HepG2 (cell line): ENCODE data around the gene CENPE. TPM values are rescaled to one million over a fixed set of nuclear protein-coding genes. Genes with fewer than 3 reads are reported as not detected.
A peak's percentile ranks its signal among the peaks of the same experiment; 100 is the strongest.

Experiments used
- MAFK ChIP-seq, 2 experiments: IDR thresholded peaks in 1 of 2; conservative IDR thresholded peaks in 1 of 2; 2 replicates each; pipeline ENCODE4 v1.6.1; 2011; ENCODE audit warnings: improper control_type of control experiment in 2 of 2, low read length in 2 of 2
- MLLT10 ChIP-seq: sonication (generic); formaldehyde crosslinking; IDR thresholded peaks from 2 replicates; pipeline ENCODE4 v1.4.0; 2020; ENCODE audit warnings: missing genetic modification reagents
- SCMH1 ChIP-seq: sonication (generic); formaldehyde crosslinking; IDR thresholded peaks from 2 replicates; pipeline ENCODE4 v1.9.0; 2021; ENCODE audit warnings: missing genetic modification reagents, mild to moderate bottlenecking, borderline replicate concordance
- SIX4 ChIP-seq: sonication (generic); formaldehyde crosslinking; IDR thresholded peaks from 2 replicates; pipeline ENCODE4 v1.4.0; 2020; ENCODE audit warnings: missing genetic modification reagents
- SOX6 ChIP-seq, 2 experiments: fragments of 450-650 bp in 1 of 2; sonication (generic) in 1 of 2; formaldehyde crosslinking in 1 of 2; IDR thresholded peaks; 2 replicates each; pipeline versions ENCODE4 v1.4.0 to v1.6.1; 2017 to 2020; ENCODE audit warnings: antibody characterized with exemption in 1 of 2, mild to moderate bottlenecking in 1 of 2, missing genetic modification reagents in 1 of 2
- THAP11 ChIP-seq: IDR thresholded peaks from 2 replicates; pipeline ENCODE4 v1.6.1; 2016; ENCODE audit warnings: missing biosample characterization, missing genetic modification reagents
- TRIM24 ChIP-seq: sonication (generic); formaldehyde crosslinking; IDR thresholded peaks from 2 replicates; pipeline ENCODE4 v1.8.0; 2022; ENCODE audit warnings: mild to moderate bottlenecking, missing genetic modification reagents
- ZNF20 ChIP-seq: sonication (generic); formaldehyde crosslinking; IDR thresholded peaks from 2 replicates; pipeline ENCODE4 v1.4.0; 2020; ENCODE audit warnings: mild to moderate bottlenecking, moderate library complexity, missing genetic modification reagents
- ZNF234 ChIP-seq: sonication (generic); formaldehyde crosslinking; conservative IDR thresholded peaks from 2 replicates; pipeline ENCODE4 v1.5.1; 2020; ENCODE audit warnings: mild to moderate bottlenecking, missing genetic modification reagents
- ZNF253 ChIP-seq: sonication (generic); formaldehyde crosslinking; IDR thresholded peaks from 2 replicates; pipeline ENCODE4 v1.8.0; 2022; ENCODE audit warnings: mild to moderate bottlenecking, missing genetic modification reagents, borderline replicate concordance
- ZNF577 ChIP-seq: sonication (generic); formaldehyde crosslinking; IDR thresholded peaks from 2 replicates; pipeline ENCODE4 v1.4.0; 2020; ENCODE audit warnings: mild to moderate bottlenecking, low read depth, missing genetic modification reagents, borderline replicate concordance
- ZNF879 ChIP-seq: sonication (generic); formaldehyde crosslinking; IDR thresholded peaks from 2 replicates; pipeline ENCODE4 v1.8.1; 2023; ENCODE audit warnings: missing genetic modification reagents
- polyA plus RNA-seq, 8 experiments: library from polyadenylated mRNA; depleted of rRNA in 3 of 8; stranded (reverse) in 7 of 8; unstranded in 1 of 8; fragments of >200 nt; fragmentation: Illumina TruSeq in 4 of 8; extraction: Trizol in 4 of 8; gene quantifications; 2 replicates each; pipeline versions ENCODE4 v1.2.1 to v1.2.3, GENCODE V29; 2011 to 2016; ENCODE audit warnings: low read depth in 4 of 8, missing spikeins in 1 of 8, mixed read lengths in 1 of 8; ENCODE audit not compliant: insufficient read depth in 1 of 8
- total RNA-seq, 5 experiments: library from RNA; depleted of rRNA; stranded (reverse); fragments of >200 nt; fragmentation: Illumina TruSeq; extraction: Trizol; gene quantifications; 2 replicates each; pipeline ENCODE4 v1.2.3, GENCODE V29; 2016; ENCODE audit warnings: low read depth in 1 of 5
- TF ChIP-seq, protein P1 (sequence below): sonication (generic); formaldehyde crosslinking; IDR thresholded peaks from 2 replicates; pipeline ENCODE4 v1.5.0; 2020; ENCODE audit warnings: missing genetic modification reagents
- TF ChIP-seq, protein P2 (sequence below): sonication (generic); formaldehyde crosslinking; IDR thresholded peaks from 2 replicates; pipeline ENCODE4 v1.9.0; 2022; ENCODE audit warnings: missing genetic modification reagents, mild to moderate bottlenecking, borderline replicate concordance
- TF ChIP-seq, protein P3 (sequence below): IDR thresholded peaks from 2 replicates; pipeline ENCODE4 v1.6.1; 2012; ENCODE audit warnings: low read depth, low read length, improper control_type of control experiment
- TF ChIP-seq, protein P4 (sequence below): sonication (generic); formaldehyde crosslinking; IDR thresholded peaks from 2 replicates; pipeline ENCODE4 v1.8.0; 2022; ENCODE audit warnings: mild to moderate bottlenecking, missing genetic modification reagents, borderline replicate concordance
- TF ChIP-seq, protein P5 (sequence below): sonication (generic); formaldehyde crosslinking; IDR thresholded peaks from 2 replicates; pipeline ENCODE4 v1.4.0; 2020; ENCODE audit warnings: missing genetic modification reagents

The CENPE gene
- total and polyA plus RNA-seq, 2 of the 13 experiments (the other 11 are each of a cell fraction or from before 2014, with no cell fraction given): 2.1 to 19.8 TPM

DNA sequence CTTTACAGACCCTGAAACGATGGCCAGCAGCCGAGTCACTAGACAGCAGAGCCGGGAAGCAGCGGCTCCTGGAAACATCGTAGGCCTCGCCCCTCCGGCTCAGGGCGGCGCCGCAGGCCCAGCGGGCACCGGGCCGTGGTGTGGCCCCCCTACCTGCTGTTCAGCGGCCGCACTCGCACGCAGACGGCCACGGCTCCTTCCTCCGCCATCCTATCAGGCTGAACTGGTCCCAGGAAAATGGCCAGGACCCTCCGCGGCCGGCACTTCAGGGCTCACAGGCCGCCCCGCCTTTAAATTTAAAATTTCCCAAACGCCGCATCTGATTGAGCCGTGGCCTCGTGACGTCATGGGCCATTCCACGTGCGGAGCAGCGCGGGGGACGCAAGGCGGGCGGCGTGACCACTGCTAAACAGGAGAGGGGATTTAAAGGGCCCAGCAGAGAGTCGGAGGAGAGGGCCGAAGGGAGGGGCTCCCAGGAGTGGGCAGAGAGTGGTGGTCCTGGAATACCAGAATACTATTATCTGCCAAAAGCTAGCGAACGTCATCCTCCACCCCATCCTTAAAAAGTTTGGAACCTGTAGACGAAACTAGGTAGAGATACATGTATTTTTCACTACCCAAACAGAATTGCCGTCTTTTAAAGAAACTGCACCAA, at the start of gene CENPE (continued):
- TF ChIP-seq, protein P1, sequence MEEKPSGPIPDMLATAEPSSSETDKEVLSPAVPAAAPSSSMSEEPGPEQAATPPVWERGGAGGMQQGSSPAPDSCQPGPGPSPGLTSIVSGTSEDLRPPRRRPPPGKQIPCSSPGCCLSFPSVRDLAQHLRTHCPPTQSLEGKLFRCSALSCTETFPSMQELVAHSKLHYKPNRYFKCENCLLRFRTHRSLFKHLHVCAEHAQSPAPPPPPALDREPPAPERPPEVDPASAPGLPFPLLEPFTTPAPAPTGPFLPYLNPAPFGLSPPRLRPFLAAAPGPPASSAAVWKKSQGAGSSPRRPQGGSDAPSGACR (CRISPR knock-in tag): no peak
- TF ChIP-seq, protein P2, sequence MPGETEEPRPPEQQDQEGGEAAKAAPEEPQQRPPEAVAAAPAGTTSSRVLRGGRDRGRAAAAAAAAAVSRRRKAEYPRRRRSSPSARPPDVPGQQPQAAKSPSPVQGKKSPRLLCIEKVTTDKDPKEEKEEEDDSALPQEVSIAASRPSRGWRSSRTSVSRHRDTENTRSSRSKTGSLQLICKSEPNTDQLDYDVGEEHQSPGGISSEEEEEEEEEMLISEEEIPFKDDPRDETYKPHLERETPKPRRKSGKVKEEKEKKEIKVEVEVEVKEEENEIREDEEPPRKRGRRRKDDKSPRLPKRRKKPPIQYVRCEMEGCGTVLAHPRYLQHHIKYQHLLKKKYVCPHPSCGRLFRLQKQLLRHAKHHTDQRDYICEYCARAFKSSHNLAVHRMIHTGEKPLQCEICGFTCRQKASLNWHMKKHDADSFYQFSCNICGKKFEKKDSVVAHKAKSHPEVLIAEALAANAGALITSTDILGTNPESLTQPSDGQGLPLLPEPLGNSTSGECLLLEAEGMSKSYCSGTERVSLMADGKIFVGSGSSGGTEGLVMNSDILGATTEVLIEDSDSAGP (CRISPR knock-in tag): peak; percentile 99
- TF ChIP-seq MLLT10 (CRISPR knock-in tag): no peak
- TF ChIP-seq ZNF234: no peak
- no peak for TF ChIP-seq SOX6 (IDR thresholded peaks at IDR 0.05)
- peak; percentile 53 for TF ChIP-seq SOX6 (CRISPR knock-in tag; IDR thresholded peaks at IDR 0.05)
- no peak for TF ChIP-seq ZNF20 (CRISPR knock-in tag)
- TF ChIP-seq MAFK (conservative IDR thresholded peaks at IDR 0.05 in 1 of 2, IDR thresholded peaks at IDR 0.05 in 1 of 2; ENCODE audit: low read length in 2 of 2): no peak
- no peak for TF ChIP-seq TRIM24 (CRISPR knock-in tag)
- no peak for TF ChIP-seq ZNF577 (CRISPR knock-in tag)
- TF ChIP-seq SCMH1 (CRISPR knock-in tag): no peak
- peak; percentile 53; the same call in 1 of the 2 replicates for TF ChIP-seq THAP11 (CRISPR knock-in tag)
- TF ChIP-seq, protein P3, sequence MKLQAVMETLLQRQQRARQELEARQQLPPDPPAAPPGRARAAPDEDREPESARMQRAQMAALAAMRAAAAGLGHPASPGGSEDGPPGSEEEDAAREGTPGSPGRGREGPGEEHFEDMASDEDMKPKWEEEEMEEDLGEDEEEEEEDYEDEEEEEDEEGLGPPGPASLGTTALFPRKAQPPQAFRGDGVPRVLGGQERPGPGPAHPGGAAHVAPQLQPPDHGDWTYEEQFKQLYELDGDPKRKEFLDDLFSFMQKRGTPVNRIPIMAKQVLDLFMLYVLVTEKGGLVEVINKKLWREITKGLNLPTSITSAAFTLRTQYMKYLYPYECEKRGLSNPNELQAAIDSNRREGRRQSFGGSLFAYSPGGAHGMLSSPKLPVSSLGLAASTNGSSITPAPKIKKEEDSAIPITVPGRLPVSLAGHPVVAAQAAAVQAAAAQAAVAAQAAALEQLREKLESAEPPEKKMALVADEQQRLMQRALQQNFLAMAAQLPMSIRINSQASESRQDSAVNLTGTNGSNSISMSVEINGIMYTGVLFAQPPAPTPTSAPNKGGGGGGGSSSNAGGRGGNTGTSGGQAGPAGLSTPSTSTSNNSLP: peak; percentile 58; the same call in 1 of the 2 replicates
- no peak for TF ChIP-seq SIX4 (CRISPR knock-in tag)
- TF ChIP-seq ZNF253 (CRISPR knock-in tag): 0 out of 2 replicates have a peak, but pooled peaks have one; percentile 66
- TF ChIP-seq, protein P4, sequence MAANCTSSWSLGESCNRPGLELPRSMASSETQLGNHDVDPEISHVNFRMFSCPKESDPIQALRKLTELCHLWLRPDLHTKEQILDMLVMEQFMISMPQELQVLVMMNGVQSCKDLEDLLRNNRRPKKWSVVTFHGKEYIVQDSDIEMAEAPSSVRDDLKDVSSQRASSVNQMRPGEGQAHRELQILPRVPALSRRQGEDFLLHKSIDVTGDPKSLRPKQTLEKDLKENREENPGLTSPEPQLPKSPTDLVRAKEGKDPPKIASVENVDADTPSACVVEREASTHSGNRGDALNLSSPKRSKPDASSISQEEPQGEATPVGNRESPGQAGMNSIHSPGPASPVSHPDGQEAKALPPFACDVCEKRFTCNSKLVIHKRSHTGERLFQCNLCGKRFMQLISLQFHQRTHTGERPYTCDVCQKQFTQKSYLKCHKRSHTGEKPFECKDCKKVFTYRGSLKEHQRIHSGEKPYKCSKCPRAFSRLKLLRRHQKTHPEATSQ (CRISPR knock-in tag): no peak; the same call in 1 of the 2 replicates
- TF ChIP-seq ZNF879: no peak
- TF ChIP-seq, protein P5, sequence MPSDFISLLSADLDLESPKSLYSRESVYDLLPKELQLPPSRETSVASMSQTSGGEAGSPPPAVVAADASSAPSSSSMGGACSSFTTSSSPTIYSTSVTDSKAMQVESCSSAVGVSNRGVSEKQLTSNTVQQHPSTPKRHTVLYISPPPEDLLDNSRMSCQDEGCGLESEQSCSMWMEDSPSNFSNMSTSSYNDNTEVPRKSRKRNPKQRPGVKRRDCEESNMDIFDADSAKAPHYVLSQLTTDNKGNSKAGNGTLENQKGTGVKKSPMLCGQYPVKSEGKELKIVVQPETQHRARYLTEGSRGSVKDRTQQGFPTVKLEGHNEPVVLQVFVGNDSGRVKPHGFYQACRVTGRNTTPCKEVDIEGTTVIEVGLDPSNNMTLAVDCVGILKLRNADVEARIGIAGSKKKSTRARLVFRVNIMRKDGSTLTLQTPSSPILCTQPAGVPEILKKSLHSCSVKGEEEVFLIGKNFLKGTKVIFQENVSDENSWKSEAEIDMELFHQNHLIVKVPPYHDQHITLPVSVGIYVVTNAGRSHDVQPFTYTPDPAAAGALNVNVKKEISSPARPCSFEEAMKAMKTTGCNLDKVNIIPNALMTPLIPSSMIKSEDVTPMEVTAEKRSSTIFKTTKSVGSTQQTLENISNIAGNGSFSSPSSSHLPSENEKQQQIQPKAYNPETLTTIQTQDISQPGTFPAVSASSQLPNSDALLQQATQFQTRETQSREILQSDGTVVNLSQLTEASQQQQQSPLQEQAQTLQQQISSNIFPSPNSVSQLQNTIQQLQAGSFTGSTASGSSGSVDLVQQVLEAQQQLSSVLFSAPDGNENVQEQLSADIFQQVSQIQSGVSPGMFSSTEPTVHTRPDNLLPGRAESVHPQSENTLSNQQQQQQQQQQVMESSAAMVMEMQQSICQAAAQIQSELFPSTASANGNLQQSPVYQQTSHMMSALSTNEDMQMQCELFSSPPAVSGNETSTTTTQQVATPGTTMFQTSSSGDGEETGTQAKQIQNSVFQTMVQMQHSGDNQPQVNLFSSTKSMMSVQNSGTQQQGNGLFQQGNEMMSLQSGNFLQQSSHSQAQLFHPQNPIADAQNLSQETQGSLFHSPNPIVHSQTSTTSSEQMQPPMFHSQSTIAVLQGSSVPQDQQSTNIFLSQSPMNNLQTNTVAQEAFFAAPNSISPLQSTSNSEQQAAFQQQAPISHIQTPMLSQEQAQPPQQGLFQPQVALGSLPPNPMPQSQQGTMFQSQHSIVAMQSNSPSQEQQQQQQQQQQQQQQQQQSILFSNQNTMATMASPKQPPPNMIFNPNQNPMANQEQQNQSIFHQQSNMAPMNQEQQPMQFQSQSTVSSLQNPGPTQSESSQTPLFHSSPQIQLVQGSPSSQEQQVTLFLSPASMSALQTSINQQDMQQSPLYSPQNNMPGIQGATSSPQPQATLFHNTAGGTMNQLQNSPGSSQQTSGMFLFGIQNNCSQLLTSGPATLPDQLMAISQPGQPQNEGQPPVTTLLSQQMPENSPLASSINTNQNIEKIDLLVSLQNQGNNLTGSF (CRISPR knock-in tag): no peak
